OCI-LY3 (cell line): ENCODE data around the gene SH2D2A.

ENCODE experiments used
- CTCF ChIP-seq: fragments of 200-600, 300-600 bp; sonication (generic); IDR thresholded peaks from 2 replicates; pipeline ENCODE4 v1.5.1; 2014; ENCODE audit warnings: antibody characterized with exemption, low read length, low read depth
- EZH2phosphoT487 ChIP-seq: fragments of 200-600 bp; shearing (Covaris generic); IDR thresholded peaks from 2 replicates; pipeline ENCODE4 v1.6.1; 2018; ENCODE audit warnings: antibody characterized with exemption, mixed run types, low read depth

- no peak for TF ChIP-seq CTCF
- TF ChIP-seq EZH2phosphoT487: no peak
Observed at GRCh38 chr1:156767101-156767878, 49.4 kb downstream of the SH2D2A start, which contains the start of gene PRCC.
